Activated T-helper 17 cell treated with anti-CD3 and anti-CD28 coated beads, Interleukin-2, amount 50 U/mL, for 72 hours (primary cell): ENCODE data around the gene SH3PXD2B. TPM values are rescaled to one million over a fixed set of nuclear protein-coding genes. Genes with fewer than 3 reads are reported as not detected.

Experiments used
- ATAC-seq: fragments of 150-1000 bp; cut with Tn5 transposase; replicated peaks from 2 replicates; pipeline ENCODE4 v1.10.0; 2021; ENCODE audit warnings: mild to moderate bottlenecking, moderate library complexity
- H3K27ac Mint-ChIP-seq: one replicate; pipeline ENCODE4 v1.8.0; 2022; ENCODE audit warnings: mixed read lengths
- H3K27me3 Mint-ChIP-seq: one replicate; pipeline ENCODE4 v1.8.0; 2022; ENCODE audit warnings: mixed read lengths
- H3K36me3 Mint-ChIP-seq: one replicate; pipeline ENCODE4 v1.8.0; 2022; ENCODE audit warnings: low read depth, mild to moderate bottlenecking, mixed read lengths
- H3K4me1 Mint-ChIP-seq: one replicate; pipeline ENCODE4 v1.8.0; 2022; ENCODE audit warnings: mixed read lengths
- H3K4me3 Mint-ChIP-seq: one replicate; pipeline ENCODE4 v1.8.0; 2022; ENCODE audit warnings: mild to moderate bottlenecking, mixed read lengths
- H3K9me3 Mint-ChIP-seq: one replicate; pipeline ENCODE4 v1.8.0; 2022; ENCODE audit warnings: mixed read lengths
- total RNA-seq, 2 donors: library from RNA; stranded (reverse); gene quantifications; one replicate each; pipeline ENCODE4 v1.2.3, GENCODE V29; 2022

The SH3PXD2B gene
- total RNA-seq, 2 donors from 2014 or later: 0.08 to 0.09 TPM

- Mint-ChIP-seq H3K36me3 (no peaks in the 10 kb centered on the region), H3K4me1 (peaks cover 5% of the 10 kb centered on the region), H3K9me3 (no peaks in the 10 kb centered on the region), H3K27me3 (peaks cover 39% of the 10 kb centered on the region), H3K27ac (no peak overlapping the region), H3K4me3 (peak overlapping the region; percentile 50)
- ATAC-seq: no peak
Measured at GRCh38 chr5:172452398-172453205, 1.7 kb downstream of the SH3PXD2B start.

- Mint-ChIP-seq H3K9me3 (no peaks in the 10 kb centered on the region), H3K4me3 (no peak overlapping the region), H3K36me3 (no peaks in the 10 kb centered on the region), H3K27ac (no peak overlapping the region), H3K4me1 (peaks cover 5% of the 10 kb centered on the region), H3K27me3 (peaks cover 37% of the 10 kb centered on the region)
- peak; percentile 44 for ATAC-seq
Measured at GRCh38 chr5:172451771-172452197, 2.5 kb downstream of the SH3PXD2B start.

GRCh38 chr5:172450861-172451695, 3.2 kb downstream of the SH3PXD2B start:
- Mint-ChIP-seq H3K9me3 (no peaks in the 10 kb centered on the region), H3K27ac (no peak overlapping the region), H3K4me3 (no peak overlapping the region), H3K36me3 (no peaks in the 10 kb centered on the region), H3K4me1 (peaks cover 5% of the 10 kb centered on the region), H3K27me3 (peaks cover 42% of the 10 kb centered on the region)
- peak; percentile 54 for ATAC-seq

- Mint-ChIP-seq H3K27me3 (peaks cover 42% of the 10 kb centered on the region), H3K36me3 (no peaks in the 10 kb centered on the region), H3K9me3 (no peaks in the 10 kb centered on the region), H3K4me1 (peaks cover 5% of the 10 kb centered on the region), H3K4me3 (no peak overlapping the region), H3K27ac (no peak overlapping the region)
- ATAC-seq: no peak
Measured at GRCh38 chr5:172450453-172450852, 3.9 kb downstream of the SH3PXD2B start.

GRCh38 chr5:172448999-172449398, 5.3 kb downstream of the SH3PXD2B start:
- Mint-ChIP-seq H3K4me3 (no peak overlapping the region), H3K27ac (no peak overlapping the region), H3K36me3 (no peaks in the 10 kb centered on the region), H3K4me1 (no peaks in the 10 kb centered on the region), H3K27me3 (peaks cover 40% of the 10 kb centered on the region), H3K9me3 (no peaks in the 10 kb centered on the region)
- ATAC-seq: no peak

GRCh38 chr5:172447646-172448365, 6.5 kb downstream of the SH3PXD2B start:
- no peak for ATAC-seq
- no peak overlapping the region for H3K4me3 Mint-ChIP-seq
- peaks cover 6% of the 10 kb centered on the region for H3K4me1 Mint-ChIP-seq
- no peaks in the 10 kb centered on the region for H3K36me3 Mint-ChIP-seq
- peaks cover 38% of the 10 kb centered on the region for H3K27me3 Mint-ChIP-seq
- no peaks in the 10 kb centered on the region for H3K9me3 Mint-ChIP-seq
- no peak overlapping the region for H3K27ac Mint-ChIP-seq

- H3K27me3 Mint-ChIP-seq: peaks cover 34% of the 10 kb centered on the region
- H3K27ac Mint-ChIP-seq: no peak overlapping the region
- H3K4me3 Mint-ChIP-seq: no peak overlapping the region
- no peaks in the 10 kb centered on the region for H3K36me3 Mint-ChIP-seq
- ATAC-seq: no peak
- no peaks in the 10 kb centered on the region for H3K9me3 Mint-ChIP-seq
- peaks cover 6% of the 10 kb centered on the region for H3K4me1 Mint-ChIP-seq
Measured at GRCh38 chr5:172446336-172447051, 7.8 kb downstream of the SH3PXD2B start.

GRCh38 chr5:172445866-172446265, 8.5 kb downstream of the SH3PXD2B start:
- ATAC-seq: no peak
- Mint-ChIP-seq H3K4me3 (no peak overlapping the region), H3K36me3 (no peaks in the 10 kb centered on the region), H3K27me3 (peaks cover 29% of the 10 kb centered on the region), H3K4me1 (peaks cover 6% of the 10 kb centered on the region), H3K9me3 (no peaks in the 10 kb centered on the region), H3K27ac (no peak overlapping the region)

GRCh38 chr5:172444626-172445365, 9.5 kb downstream of the SH3PXD2B start:
- ATAC-seq: no peak
- H3K27ac Mint-ChIP-seq: no peak overlapping the region
- no peak overlapping the region for H3K4me3 Mint-ChIP-seq
- no peaks in the 10 kb centered on the region for H3K36me3 Mint-ChIP-seq
- H3K27me3 Mint-ChIP-seq: peaks cover 28% of the 10 kb centered on the region
- peaks cover 6% of the 10 kb centered on the region for H3K4me1 Mint-ChIP-seq
- H3K9me3 Mint-ChIP-seq: no peaks in the 10 kb centered on the region

- Mint-ChIP-seq H3K4me3 (no peak overlapping the region), H3K36me3 (no peaks in the 10 kb centered on the region), H3K27ac (no peak overlapping the region), H3K4me1 (peaks cover 6% of the 10 kb centered on the region), H3K27me3 (peaks cover 24% of the 10 kb centered on the region), H3K9me3 (no peaks in the 10 kb centered on the region)
- no peak for ATAC-seq
Measured at GRCh38 chr5:172444110-172444510, 10.2 kb downstream of the SH3PXD2B start.

GRCh38 chr5:172443441-172444109, 10.8 kb downstream of the SH3PXD2B start:
- H3K27me3 Mint-ChIP-seq: peaks cover 20% of the 10 kb centered on the region
- ATAC-seq: peak; percentile 95
- no peaks in the 10 kb centered on the region for H3K36me3 Mint-ChIP-seq
- peak overlapping the region; percentile 27 for H3K4me3 Mint-ChIP-seq
- H3K4me1 Mint-ChIP-seq: peaks cover 6% of the 10 kb centered on the region
- peak overlapping the region; percentile 24 for H3K27ac Mint-ChIP-seq
- H3K9me3 Mint-ChIP-seq: no peaks in the 10 kb centered on the region

- H3K36me3 Mint-ChIP-seq: no peaks in the 10 kb centered on the region
- peaks cover 6% of the 10 kb centered on the region for H3K4me1 Mint-ChIP-seq
- H3K9me3 Mint-ChIP-seq: no peaks in the 10 kb centered on the region
- H3K27ac Mint-ChIP-seq: no peak overlapping the region
- ATAC-seq: no peak
- no peak overlapping the region for H3K4me3 Mint-ChIP-seq
- peaks cover 20% of the 10 kb centered on the region for H3K27me3 Mint-ChIP-seq
Measured at GRCh38 chr5:172442592-172442991, 11.7 kb downstream of the SH3PXD2B start.

- H3K27ac Mint-ChIP-seq: no peak overlapping the region
- peaks cover 6% of the 10 kb centered on the region for H3K4me1 Mint-ChIP-seq
- no peaks in the 10 kb centered on the region for H3K36me3 Mint-ChIP-seq
- no peaks in the 10 kb centered on the region for H3K9me3 Mint-ChIP-seq
- no peak for ATAC-seq
- no peak overlapping the region for H3K4me3 Mint-ChIP-seq
- peaks cover 15% of the 10 kb centered on the region for H3K27me3 Mint-ChIP-seq
Measured at GRCh38 chr5:172441262-172441751, 13.0 kb downstream of the SH3PXD2B start.
